Stomach (tissue), 4 donors: ENCODE results near the gene CRB2.
"Not testable (repeated sequence)": the region's sequence is repeated elsewhere in the genome, so short reads cannot be mapped to it uniquely, and the experiment has no call there.

Experiments used
- CTCF ChIP-seq, 7 experiments: fragments of 450-650 bp in 4 of 7; fragments of 200-600 bp in 3 of 7; sonication (generic) in 3 of 7; IDR thresholded peaks; one replicate each; pipeline ENCODE4 v1.5.1; 2016 to 2019; ENCODE audit warnings: antibody characterized with exemption in 7 of 7, control low read depth in 2 of 7, mild to moderate bottlenecking in 1 of 7
- POLR2A ChIP-seq, 4 donors: fragments of 450-650 bp; IDR thresholded peaks; one replicate each; pipeline ENCODE4 v1.6.1; 2016; ENCODE audit warnings: antibody characterized with exemption in 4 of 4, control low read depth in 2 of 4, mild to moderate bottlenecking in 1 of 4, moderate library complexity in 1 of 4
- POLR2AphosphoS5 ChIP-seq, 3 donors: sonication (generic); formaldehyde crosslinking; IDR thresholded peaks; one replicate each; pipeline ENCODE4 v1.6.1; 2016; ENCODE audit warnings: antibody characterized with exemption in 3 of 3

DNA sequence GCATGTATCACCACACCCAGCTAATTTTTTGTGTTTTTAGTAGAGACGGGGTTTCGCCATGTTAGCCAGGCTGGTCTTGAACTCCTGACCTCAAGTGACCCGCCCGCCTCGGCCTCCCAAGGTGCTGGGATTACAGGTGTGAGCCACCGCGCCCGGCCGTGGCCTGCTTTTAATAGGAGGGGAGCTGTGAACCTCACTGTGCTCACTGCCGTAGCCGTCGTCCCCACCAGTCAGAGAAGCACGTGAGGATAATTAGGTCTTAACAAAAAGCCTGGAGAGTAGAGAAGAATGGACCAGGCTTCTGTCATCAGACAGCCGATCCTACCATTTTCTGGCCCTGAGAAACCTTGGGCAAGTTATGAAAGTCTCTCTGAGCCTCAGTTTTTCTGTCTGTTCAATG, 42.9 kb downstream of the CRB2 start:
- TF ChIP-seq CTCF, POLR2AphosphoS5, POLR2A (IDR thresholded peaks at IDR 0.05): not testable (repeated sequence)
